Spinal cord (tissue), 10 donors: ENCODE measurements around the gene EIF2B5. TPM values are rescaled to one million over a fixed set of nuclear protein-coding genes. Genes with fewer than 3 reads are reported as not detected.
"Not testable (repeated sequence)": the region's sequence is repeated elsewhere in the genome, so short reads cannot be mapped to it uniquely, and the experiment has no call there.

ENCODE experiments used
- DNase-seq, 6 donors: peaks; one replicate each; pipeline versions ENCODE4 v3.0.0 to v3.0.0-alpha.2; 2013 to 2015; ENCODE audit warnings: low spot score in 6 of 6, low read depth in 4 of 6
- H3K27ac ChIP-seq: one replicate; pipeline ENCODE4 v1.5.1; 2013; ENCODE audit warnings: low read depth, low read length, control low read depth
- H3K27me3 ChIP-seq: one replicate; pipeline ENCODE4 v1.6.1; 2013; ENCODE audit warnings: low read length; ENCODE audit not compliant: control insufficient read depth, insufficient read depth
- H3K36me3 ChIP-seq: one replicate; pipeline ENCODE4 v1.6.1; 2013; ENCODE audit warnings: low read length; ENCODE audit not compliant: control insufficient read depth, insufficient read depth
- H3K4me1 ChIP-seq: one replicate; pipeline ENCODE4 v1.6.1; 2013; ENCODE audit warnings: low read length; ENCODE audit not compliant: control insufficient read depth, insufficient read depth
- H3K4me3 ChIP-seq: one replicate; pipeline ENCODE4 v1.5.1; 2013; ENCODE audit warnings: low read depth, low read length, control low read depth
- H3K9me3 ChIP-seq: one replicate; pipeline ENCODE4 v1.6.1; 2013; ENCODE audit warnings: low read length; ENCODE audit not compliant: control insufficient read depth, insufficient read depth
- WGBS: methylation state at CpG from one replicate; pipeline ENCODE4 v1.1.5; 2013; ENCODE audit warnings: missing lambda C conversion rate; ENCODE audit not compliant: insufficient coverage; 5-methylcytosine and 5-hydroxymethylcytosine counted together
- polyA plus RNA-seq, 2 donors: library from polyadenylated mRNA; unstranded; fragments of 120-200 nt; gene quantifications; one replicate each; pipeline ENCODE4 v1.2.1, GENCODE V29; 2013; ENCODE audit not compliant: insufficient read length in 2 of 2
- total RNA-seq, 2 donors: library from RNA; depleted of rRNA in 1 of 2; stranded (reverse); fragments of 120-200 nt in 1 of 2; fragments of >200 nt in 1 of 2; gene quantifications; one replicate each; pipeline versions ENCODE4 v1.2.3 to v1.2.4, GENCODE V29; 2013 to 2014
- donor health status: healthy.

Gene EIF2B5
- total and polyA plus RNA-seq, 4 donors: 38.3 to 58.9 (median 45.8) TPM

DNA sequence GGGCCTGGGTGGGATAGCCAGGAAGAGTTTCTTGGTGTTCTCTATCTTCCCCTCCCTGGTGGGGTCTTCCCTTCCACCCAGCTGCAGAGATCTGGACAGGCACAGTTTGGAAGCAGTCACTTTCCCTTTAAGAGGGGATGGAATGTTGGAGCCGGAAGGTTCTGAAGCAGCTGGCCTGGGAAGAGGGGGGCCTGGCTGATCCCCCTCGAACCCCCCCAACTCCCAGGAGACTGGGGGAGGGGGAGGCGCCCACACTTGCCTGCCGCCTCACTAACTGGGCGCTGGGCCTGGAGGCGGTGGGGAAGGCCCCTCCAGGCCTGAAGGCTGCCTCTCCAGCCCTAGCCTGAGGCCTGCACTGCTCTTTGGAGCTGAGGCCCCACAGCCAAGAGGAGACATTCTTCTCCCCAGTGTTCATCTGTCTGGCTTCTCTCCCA, 21.4 kb downstream of the EIF2B5 start:
- Histone ChIP-seq H3K36me3 (peaks cover 9% of the 10 kb centered on the region), H3K27ac (peak overlapping the region; percentile 85), H3K27me3 (no peaks in the 10 kb centered on the region), H3K9me3 (no peaks in the 10 kb centered on the region), H3K4me1 (peaks cover 38% of the 10 kb centered on the region), H3K4me3 (peak overlapping the region; percentile 91)
- WGBS: 0% methylated on average over 3 of the region's 6 CpGs
- DNase-seq: peak in 4 of 6 donors; percentile 36 to 88 (median 70)

DNA sequence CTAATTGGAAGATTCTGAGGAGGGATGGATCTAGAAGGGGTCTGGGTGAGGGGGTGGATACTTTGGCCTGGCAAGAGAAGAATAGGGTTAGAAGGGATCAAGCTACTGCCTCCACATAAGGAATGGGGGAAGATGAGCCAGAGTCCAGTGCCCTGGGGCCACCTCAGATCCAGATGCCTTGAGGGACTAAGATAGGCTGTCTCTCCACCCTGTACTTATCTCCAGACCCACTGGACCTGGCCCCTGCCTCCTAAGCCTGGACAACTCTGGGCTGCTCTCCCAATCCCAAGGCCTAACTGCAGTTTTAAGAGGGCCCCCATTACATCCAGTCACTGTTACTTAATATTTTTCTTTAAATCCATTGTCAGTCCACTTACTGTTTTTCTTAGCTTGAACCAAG, 22.0 kb downstream of the EIF2B5 start:
- peaks cover 38% of the 10 kb centered on the region for H3K4me1 ChIP-seq
- peak overlapping the region; percentile 85 for H3K27ac ChIP-seq
- H3K4me3 ChIP-seq: peak overlapping the region; percentile 91
- no peaks in the 10 kb centered on the region for H3K9me3 ChIP-seq
- H3K36me3 ChIP-seq: peaks cover 9% of the 10 kb centered on the region
- H3K27me3 ChIP-seq: no peaks in the 10 kb centered on the region
- no peak for DNase-seq

DNA sequence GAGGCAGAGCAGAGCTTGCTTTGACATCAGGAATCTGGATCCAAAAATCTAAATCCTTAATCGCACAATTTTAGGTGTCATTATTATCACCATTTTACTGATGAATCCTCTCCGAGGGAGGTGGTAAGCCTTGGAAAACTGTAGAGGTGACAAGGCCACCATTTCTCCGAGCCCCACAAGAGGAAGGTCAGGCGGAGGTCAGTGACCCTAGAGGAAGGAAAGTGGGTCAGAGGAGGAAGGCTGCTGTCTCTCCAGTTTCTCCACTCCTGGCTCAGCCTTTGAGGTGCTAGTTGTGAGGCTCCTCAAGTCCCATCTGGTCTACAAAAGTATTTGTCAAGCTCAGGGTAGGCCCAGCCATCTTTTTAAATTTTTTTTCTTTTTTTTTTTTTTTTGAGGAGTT, 23.2 kb downstream of the EIF2B5 start:
- no peaks in the 10 kb centered on the region for H3K9me3 ChIP-seq
- 100% methylated on average over 1 of the region's 4 CpGs for WGBS
- H3K4me1 ChIP-seq: peaks cover 38% of the 10 kb centered on the region
- H3K27ac ChIP-seq: no peak overlapping the region
- DNase-seq: no peak
- H3K27me3 ChIP-seq: no peaks in the 10 kb centered on the region
- no peak overlapping the region for H3K4me3 ChIP-seq
- H3K36me3 ChIP-seq: peaks cover 15% of the 10 kb centered on the region

DNA sequence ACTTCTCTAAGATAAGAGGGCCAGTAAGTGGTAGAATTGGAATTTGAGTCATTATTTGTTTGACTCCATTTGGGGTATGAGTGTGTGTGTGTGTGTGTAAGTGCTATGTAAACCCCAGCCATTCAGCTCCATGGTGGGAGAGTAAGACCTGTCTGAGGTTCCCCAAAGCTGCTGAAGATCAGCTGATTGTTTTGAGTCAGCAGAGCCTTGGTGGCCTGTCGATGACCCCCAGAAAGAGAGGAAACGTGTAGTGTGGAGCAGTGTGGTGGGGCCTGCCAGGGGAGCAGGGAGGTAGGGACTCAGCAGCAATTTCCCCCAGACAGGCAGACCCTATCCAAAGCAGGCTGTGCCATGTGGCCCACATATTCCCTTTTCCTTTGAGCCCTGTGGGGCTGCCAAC, 25.3 kb downstream of the EIF2B5 start:
- Histone ChIP-seq H3K4me1 (peaks cover 28% of the 10 kb centered on the region), H3K4me3 (no peak overlapping the region), H3K36me3 (peaks cover 35% of the 10 kb centered on the region), H3K27me3 (no peaks in the 10 kb centered on the region), H3K9me3 (no peaks in the 10 kb centered on the region), H3K27ac (peak overlapping the region; percentile 8)
- no peak for DNase-seq
- 60% methylated on average over 1 of the region's 2 CpGs for WGBS

DNA sequence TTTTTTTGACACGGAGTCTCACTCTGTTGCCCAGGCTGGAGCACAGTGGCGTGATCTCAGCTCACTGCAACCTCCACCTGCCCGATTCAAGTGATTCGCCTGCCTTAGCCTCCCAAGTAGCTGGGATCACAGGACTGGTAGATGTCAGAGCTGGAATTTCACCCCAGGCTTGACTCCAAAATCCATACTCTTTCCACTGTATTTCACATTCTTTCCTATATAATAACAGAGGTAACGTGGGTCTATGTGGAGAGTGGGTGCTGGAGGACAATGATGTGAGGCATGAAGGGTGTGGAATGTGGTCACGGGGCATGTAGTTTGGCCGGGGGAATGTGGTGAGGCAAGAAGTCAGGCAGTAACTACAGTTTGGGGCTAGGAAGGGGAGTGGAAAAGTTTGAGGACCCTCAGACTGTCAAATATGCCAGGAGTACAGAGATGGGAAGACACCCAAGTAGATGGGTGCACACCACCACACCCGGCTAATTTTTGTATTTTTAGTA, 27.5 kb downstream of the EIF2B5 start:
- peaks cover 53% of the 10 kb centered on the region for H3K36me3 ChIP-seq
- H3K4me3 ChIP-seq, H3K27me3 ChIP-seq, H3K27ac ChIP-seq, H3K9me3 ChIP-seq, DNase-seq: not testable (repeated sequence)
- H3K4me1 ChIP-seq: peaks cover 16% of the 10 kb centered on the region
- 73% methylated on average over 7 of the region's 8 CpGs for WGBS

DNA sequence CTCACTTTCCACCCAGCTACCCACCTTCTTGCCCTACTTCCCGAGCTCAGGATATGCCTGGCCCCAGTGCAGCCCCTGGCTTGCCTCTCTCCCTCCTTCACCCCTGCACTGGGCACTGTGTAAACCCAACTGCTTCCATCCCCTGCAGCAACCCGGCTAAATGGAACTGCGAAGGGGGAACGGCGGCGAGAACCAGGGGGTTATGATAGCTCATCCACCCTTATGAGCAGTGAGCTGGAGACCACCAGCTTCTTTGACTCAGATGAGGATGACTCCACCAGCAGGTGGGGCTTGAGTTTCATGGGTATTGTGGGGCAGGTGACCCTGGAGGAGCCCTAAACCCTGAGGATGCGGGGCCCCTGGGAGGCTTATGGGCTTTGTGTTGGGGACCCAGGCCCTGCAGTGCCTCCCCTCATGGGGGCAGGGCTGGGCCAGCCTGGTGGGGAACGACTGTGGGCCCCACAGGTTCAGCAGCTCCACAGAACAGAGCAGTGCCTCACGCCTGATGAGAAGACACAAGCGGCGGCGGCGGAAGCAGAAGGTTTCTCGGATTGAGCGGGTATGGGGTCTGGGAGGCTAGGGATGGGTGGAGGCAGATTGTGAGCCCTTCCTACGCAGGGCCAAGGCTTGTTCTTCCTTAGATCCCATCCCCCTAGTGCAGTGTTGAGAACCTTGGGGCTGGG, 29.6 kb downstream of the EIF2B5 start:
- Histone ChIP-seq H3K27me3 (no peaks in the 10 kb centered on the region), H3K4me1 (peaks cover 9% of the 10 kb centered on the region), H3K9me3 (no peaks in the 10 kb centered on the region), H3K27ac (no peak overlapping the region), H3K36me3 (peaks cover 73% of the 10 kb centered on the region), H3K4me3 (no peak overlapping the region)
- no peak for DNase-seq
- 96% methylated on average over 13 of the region's 16 CpGs for WGBS

DNA sequence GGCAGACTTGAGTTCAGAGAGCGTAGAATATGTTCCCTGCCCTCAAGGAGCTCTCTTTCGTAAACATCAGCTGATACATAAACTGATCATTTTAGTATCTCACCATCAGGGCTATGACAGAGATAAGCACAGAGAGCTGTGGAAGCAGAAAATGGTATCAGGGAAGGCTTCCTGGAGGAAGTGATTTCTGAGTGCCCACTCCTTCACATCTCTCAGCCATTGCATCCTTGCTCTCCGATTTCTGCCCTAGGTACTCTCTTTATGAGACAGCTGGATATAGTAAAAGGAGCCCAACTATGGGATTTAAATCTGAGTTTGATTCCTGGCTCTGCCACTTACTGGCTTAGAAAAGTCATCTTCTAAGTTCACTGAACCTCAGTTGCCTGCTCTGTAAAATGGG, 30.4 kb downstream of the EIF2B5 start:
- Histone ChIP-seq H3K4me1 (peaks cover 7% of the 10 kb centered on the region), H3K27ac (no peak overlapping the region), H3K4me3 (no peak overlapping the region), H3K36me3 (peaks cover 80% of the 10 kb centered on the region), H3K27me3 (no peaks in the 10 kb centered on the region), H3K9me3 (no peaks in the 10 kb centered on the region)
- DNase-seq: no peak
- WGBS: no CpG with 5 or more reads among the region's 3 CpGs

DNA sequence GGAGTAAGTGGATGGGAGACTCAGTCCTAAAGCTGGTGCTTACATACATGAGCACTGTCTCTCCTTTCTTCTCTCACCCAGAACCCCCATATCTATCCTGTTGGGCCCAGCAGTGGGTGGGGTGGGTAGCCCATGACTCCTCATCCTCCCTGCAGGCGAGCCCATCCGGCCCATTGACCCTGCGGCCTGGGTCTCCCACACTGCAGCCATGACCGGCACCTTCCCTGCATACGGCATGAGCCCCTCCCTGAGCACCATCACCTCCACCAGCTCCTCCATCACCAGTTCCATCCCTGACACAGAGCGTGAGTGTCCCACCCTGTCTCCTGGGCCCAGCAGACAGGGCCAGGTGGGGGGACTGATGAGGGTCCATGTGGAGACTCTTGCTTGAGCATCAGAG, 31.5 kb downstream of the EIF2B5 start:
- no peaks in the 10 kb centered on the region for H3K9me3 ChIP-seq
- no peak overlapping the region for H3K27ac ChIP-seq
- no peak overlapping the region for H3K4me3 ChIP-seq
- H3K36me3 ChIP-seq: peaks cover 87% of the 10 kb centered on the region
- no peaks in the 10 kb centered on the region for H3K27me3 ChIP-seq
- DNase-seq: no peak
- H3K4me1 ChIP-seq: no peaks in the 10 kb centered on the region
- 96% methylated on average over 6 of the region's 6 CpGs for WGBS

DNA sequence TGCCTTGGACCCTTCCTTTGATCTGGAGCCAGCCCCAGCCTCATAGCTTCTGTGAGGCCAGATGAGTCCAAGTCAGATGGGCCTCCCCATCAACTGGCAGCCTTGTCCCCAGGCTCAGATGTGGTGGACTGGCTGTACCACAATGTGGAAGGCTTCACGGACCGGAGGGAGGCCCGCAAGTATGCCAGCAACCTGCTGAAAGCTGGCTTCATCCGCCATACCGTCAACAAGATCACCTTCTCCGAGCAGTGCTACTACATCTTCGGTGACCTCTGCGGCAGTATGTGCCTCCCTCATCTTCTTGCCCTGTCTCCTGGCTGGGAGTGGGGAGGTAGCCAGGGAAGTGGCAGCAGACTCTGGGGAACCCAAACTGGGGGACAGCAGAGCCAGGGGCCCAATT, 32.6 kb downstream of the EIF2B5 start:
- WGBS: 99% methylated on average over 8 of the region's 8 CpGs

DNA sequence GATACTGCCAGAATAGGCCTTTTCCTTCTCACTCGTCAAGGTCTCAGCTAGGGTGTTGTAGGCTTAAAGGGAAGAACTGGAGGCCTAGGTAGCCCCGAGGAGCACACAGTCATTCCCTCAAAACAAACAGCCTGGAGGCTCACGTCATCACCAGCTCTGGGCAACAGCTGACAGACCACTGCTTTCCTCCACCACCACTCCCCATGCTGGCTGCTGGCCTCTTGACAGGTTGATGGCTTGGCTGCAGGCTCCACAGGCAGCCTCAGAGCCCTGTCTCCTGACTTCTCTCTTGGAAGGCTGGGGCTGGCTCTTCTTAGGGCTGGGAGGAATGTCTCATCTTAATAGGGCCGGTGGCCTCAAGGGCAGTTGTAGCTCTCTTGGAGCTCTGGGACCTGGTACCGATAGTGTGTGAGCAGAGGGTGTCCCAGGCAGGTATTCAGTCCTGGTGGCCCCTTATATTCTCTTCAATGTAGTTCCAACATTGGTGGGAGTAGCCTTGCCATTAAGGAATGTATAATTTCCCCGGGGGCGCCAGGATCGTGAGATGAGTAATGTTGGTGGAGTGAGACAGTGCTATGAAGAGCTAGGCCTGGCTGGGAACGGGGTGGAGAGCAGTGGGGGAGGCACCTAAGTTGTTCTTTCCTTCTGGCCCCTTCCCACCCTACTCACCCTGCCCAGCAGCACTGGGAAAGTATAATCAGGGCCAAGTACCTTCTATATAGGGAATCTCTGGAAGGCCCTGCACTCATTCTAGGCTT, 33.4 kb downstream of the EIF2B5 start:
- peaks cover 83% of the 10 kb centered on the region for H3K36me3 ChIP-seq
- DNase-seq: no peak
- no peak overlapping the region for H3K4me3 ChIP-seq
- no peaks in the 10 kb centered on the region for H3K9me3 ChIP-seq
- H3K27me3 ChIP-seq: no peaks in the 10 kb centered on the region
- H3K4me1 ChIP-seq: no peaks in the 10 kb centered on the region
- WGBS: 79% methylated on average over 6 of the region's 9 CpGs
- no peak overlapping the region for H3K27ac ChIP-seq

More for the DNA sequence above, 32.6 kb downstream of the EIF2B5 start:
- Histone ChIP-seq H3K27ac (no peak overlapping the region), H3K27me3 (no peaks in the 10 kb centered on the region), H3K9me3 (no peaks in the 10 kb centered on the region), H3K36me3 (peaks cover 90% of the 10 kb centered on the region), H3K4me1 (no peaks in the 10 kb centered on the region), H3K4me3 (no peak overlapping the region)
- DNase-seq: no peak
